Upper lobe of left lung (tissue), 4 donors: ENCODE results near the gene ZNF606.

Experiments used
- POLR2A ChIP-seq, 4 donors: fragments of 450-650 bp; IDR thresholded peaks; one replicate each; pipeline ENCODE4 v1.5.1; 2016 to 2017; ENCODE audit warnings: antibody characterized with exemption in 4 of 4, mild to moderate bottlenecking in 2 of 4
- POLR2AphosphoS5 ChIP-seq, 2 donors: sonication (generic); formaldehyde crosslinking; IDR thresholded peaks; one replicate each; pipeline ENCODE4 v1.5.1; 2017; ENCODE audit warnings: antibody characterized with exemption in 2 of 2

- no peak for TF ChIP-seq POLR2A (IDR thresholded peaks at IDR 0.05)
- TF ChIP-seq POLR2AphosphoS5 (IDR thresholded peaks at IDR 0.05) = no peak
Measured at GRCh38 chr19:58021541-58022282, 19.1 kb upstream of the ZNF606 start.
